Stimulated activated CD4-positive, alpha-beta T cell treated with anti-CD3 and anti-CD28 coated beads, Interleukin-15, amount 100 ng/mL, for 24 hours (primary cell): ENCODE results near the gene ZNF585A.
"Not testable (repeated sequence)": the region's sequence is repeated elsewhere in the genome, so short reads cannot be mapped to it uniquely, and the experiment has no call there.

Experiments used
- DNase-seq: peaks from one replicate; pipeline ENCODE4 v3.0.0-alpha.2; 2020

Gene ZNF585A

GRCh38 chr19:37172368-37173366, at the start of gene ZNF585A:
ZNF585A (minus strand) TSS chr19:37172695; CDS start chr19:37169910, 2,785 bp downstream.
- peak; percentile 89 for DNase-seq

DNA sequence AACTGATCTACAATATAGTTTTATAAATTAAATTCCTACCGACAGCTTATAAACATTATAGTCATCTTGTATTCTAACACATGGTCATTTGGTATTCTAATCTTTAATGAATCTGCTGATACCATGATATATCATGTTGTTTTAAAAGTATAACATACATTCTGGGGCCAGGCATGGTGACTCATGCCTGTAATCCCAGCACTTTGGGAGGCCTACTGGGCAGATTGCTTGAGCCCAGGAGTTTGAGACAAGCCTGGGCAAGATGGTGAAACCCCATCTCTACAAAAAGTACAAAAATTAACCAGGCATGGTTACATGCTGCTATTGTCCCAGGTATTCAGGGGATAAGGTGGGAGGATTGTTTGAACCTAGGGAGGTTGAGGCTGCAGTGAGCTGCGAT, 48.6 kb upstream of the ZNF585A start:
- DNase-seq = no peak

DNA sequence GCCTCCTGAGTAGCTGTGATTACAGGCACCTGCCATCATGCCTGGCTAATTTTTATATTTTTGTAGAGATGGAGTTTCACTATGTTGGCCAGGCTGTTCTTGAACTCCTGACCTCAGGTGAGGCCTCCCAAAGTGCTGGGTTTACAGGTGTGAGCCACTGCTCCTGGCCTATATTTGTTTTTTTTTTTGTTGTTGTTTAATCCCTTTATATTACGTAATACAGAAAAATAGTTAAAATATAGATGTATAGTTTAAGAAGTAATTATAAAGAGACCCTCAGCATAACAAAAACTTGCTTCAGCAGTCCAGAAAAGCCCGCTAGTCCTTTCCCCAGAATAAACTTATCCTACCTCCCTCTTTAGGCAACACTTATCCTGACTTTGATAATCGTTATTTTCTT, 47.9 kb upstream of the ZNF585A start:
- no peak for DNase-seq

DNA sequence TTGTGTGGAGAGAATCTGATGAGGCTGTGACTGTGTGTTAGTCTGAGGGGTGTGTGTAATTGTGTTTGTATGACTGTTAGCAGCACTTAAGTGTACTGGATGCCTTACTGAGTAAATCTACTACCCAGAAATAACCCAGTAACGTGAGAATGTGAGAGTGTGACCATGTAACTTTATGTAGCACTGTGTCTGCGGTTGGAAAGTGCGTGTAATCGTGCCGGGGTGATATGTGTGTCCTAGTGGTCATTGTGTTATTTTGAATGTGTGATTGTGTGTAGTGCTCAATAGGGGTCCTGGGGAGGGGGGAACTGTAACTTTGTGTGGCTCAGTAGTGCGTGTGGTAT, 46.1 kb upstream of the ZNF585A start:
- DNase-seq = peak; percentile 24

DNA sequence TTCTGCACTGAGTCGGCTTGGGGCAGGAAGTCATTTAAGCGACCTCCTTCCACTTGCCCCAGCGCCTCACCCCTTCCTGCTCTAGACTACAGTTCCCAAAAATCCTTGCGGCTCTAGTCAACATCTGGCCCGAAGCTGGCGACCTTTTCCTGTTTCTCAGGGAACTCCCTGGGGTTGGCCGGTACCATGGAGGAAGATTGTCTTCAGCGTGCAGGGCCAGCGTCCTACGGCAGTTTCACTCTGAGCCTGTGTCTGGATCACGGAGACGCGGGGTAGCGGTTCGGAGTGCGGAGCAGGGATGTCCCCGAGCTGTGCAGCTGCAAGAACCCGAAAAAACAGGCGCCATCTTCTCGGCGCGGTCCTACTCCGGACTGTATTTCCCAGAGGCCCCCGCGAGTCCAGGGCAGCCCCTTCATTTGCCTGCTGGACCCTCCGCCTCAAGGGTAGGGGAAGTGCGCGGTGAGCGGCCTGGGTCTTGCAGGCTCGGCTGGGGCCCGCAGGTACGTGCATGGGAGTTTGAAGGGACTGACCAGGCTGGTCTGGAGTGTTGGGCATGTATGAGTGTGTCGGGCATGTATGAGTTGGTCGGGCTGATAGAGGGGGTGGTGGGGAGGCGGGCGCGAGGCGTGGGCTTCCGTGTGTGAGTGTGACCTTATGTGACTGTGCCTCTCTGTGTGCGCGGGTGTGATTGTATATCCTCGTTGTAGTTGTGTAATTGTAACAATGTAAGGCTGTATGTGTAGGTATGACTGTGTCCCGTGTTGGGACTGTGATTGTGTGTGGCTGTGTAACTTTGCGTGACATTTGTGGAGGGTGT, 45.5 kb upstream of the ZNF585A start, which contains the start of gene ZNF383:
Gene ZNF383, plus strand, starts transcription at position 440 of the 817 bp plus-strand sequence. CDS start 12,240 bp downstream, outside the sequence.
- DNase-seq = peak; percentile 90

- DNase-seq = no peak
These were observed 44.9 kb upstream of the ZNF585A start for GRCh38 chr19:37217480-37217774.

- DNase-seq = no peak
These were observed 25.3 kb upstream of the ZNF585A start for GRCh38 chr19:37197768-37198167.

- not testable (repeated sequence) for DNase-seq
These were observed 24.6 kb upstream of the ZNF585A start for GRCh38 chr19:37197115-37197514.

DNA sequence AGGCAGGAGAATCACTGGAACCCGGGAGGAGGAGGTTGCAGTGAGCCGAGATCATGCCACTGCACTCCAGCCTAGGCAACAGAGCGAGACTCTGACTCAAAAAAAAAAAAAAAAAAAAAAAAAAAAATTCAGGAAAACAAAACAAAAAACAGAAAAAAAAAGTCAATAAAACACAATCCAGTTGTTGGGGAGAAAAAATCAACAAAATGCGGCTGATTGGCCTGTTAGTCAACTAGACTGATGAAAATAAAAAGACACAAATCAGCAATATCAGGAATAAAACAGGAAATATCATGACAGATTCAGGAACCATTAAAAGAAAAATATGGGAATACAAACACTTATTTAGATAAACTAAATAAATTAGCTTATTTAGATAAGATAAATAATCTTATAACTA, 22.8 kb upstream of the ZNF585A start:
- DNase-seq = not testable (repeated sequence)

- not testable (repeated sequence) for DNase-seq
These were observed 13.6 kb upstream of the ZNF585A start for GRCh38 chr19:37186071-37186470.

GRCh38 chr19:37165635-37166034, 6.9 kb downstream of the ZNF585A start:
- no peak for DNase-seq

DNA sequence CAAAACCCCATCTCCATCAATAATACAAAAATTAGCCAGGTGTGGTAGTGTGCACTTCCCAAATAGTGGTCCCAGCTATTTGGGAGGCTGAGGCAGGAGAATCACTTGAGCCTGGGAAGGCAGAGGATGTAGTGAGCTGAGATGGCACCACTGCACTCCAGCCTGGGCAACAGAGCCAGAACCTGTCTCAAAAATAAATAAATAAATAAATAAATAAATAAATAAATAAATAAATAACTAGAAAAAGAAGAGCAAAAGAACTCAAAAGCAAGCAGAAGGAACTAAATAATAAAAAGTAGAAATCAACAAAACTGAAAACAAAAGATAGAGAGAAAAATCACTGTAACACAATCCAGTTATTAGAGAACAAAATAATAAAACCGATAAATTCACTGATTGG, 12.3 kb downstream of the ZNF585A start:
- no peak for DNase-seq

DNA sequence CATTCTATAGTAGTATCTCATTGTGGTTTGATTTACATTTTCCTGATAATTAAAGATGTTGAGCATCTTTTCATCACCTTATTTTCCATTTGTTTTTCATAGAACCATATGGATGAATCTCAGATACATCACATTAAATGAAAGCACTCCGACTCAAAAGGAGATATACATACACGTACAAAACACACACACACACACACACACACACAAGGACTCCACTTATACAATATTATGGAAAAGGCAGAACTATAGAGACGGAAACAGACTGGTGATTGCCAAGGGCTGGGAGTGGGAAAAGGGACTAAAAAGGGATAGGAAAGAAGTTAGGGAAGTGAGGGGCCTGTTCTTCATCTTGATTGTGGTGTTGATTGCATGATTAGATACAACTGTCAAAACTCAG, 24.3 kb downstream of the ZNF585A start:
- no peak for DNase-seq

- DNase-seq = no peak
These were observed 36.4 kb downstream of the ZNF585A start for GRCh38 chr19:37136111-37136510.

GRCh38 chr19:37128821-37129177, 43.7 kb downstream of the ZNF585A start:
- DNase-seq = no peak

DNA sequence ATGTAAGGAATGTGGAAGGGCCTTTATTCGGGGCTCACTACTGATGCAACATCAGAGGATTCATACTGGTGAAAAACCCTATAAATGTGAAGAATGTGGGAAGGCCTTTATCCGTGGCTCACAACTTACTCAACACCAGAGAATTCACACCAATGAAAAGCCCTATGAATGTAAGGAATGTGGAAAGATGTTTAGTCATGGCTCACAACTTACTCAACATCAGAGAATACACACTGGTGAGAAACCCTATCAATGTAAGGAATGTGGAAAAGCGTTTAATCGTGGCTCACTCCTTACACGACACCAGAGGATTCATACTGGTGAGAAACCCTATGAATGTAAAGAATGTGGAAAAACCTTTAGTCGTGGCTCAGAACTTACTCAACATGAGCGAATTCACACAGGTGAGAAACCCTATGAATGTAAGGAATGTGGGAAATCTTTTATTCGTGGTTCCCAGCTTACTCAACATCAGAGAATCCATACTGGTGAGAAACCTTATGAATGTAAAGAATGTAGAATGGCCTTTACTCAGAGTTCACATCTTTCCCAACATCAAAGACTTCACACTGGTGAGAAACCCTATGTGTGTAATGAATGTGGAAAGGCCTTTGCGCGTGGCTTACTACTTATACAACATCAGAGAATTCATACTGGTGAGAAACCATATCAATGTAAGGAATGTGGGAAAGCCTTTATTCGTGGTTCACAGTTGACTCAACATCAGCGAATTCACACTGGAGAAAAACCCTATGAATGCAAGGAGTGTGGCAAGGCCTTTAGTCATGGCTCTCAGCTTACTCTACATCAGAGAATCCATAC, 44.3 kb downstream of the ZNF585A start:
- DNase-seq = no peak

- DNase-seq = not testable (repeated sequence)
These were observed 50.4 kb downstream of the ZNF585A start for GRCh38 chr19:37122093-37122492.

DNA sequence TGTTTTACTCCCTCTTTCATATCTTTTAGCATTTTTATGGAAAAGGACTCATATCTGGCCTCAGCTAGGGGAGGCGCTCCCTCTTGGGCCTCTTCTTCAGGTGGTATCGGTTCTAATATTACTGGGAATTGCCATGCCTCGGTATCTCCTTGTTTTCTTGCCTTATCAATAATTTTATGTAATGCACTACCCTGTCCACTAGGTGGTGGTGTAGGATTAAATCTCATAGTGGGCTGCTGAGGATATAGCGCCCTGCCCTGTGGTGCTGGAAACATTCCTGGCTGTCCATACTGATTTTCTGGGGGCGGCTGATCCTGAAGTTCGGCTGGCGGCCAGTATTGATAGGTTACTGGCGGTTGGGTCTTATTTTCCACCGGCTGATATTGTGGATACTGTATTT, 58.5 kb downstream of the ZNF585A start:
- DNase-seq = no peak

GRCh38 chr19:37111753-37112152, 60.7 kb downstream of the ZNF585A start:
- DNase-seq = not testable (repeated sequence)

GRCh38 chr19:37104135-37104534, 68.4 kb downstream of the ZNF585A start:
- not testable (repeated sequence) for DNase-seq

GRCh38 chr19:37098570-37098969, 73.9 kb downstream of the ZNF585A start:
- no peak for DNase-seq

GRCh38 chr19:37095859-37096258, 76.6 kb downstream of the ZNF585A start:
- no peak for DNase-seq
